GM20431 (cell line): ENCODE data around the gene CD101.
"Not testable (repeated sequence)": the region's sequence is repeated elsewhere in the genome, so short reads cannot be mapped to it uniquely, and the experiment has no call there.

Experiments
- in situ Hi-C: fragments of 300-500 bp; cut with MseI, MboI; formaldehyde crosslinking; loops from one replicate; pipeline ENCODE4 v1.15.0; 2020; ENCODE audit warnings: low sequenced_read_pairs; ENCODE audit not compliant: unreplicated experiment

Gene CD101, protein sequence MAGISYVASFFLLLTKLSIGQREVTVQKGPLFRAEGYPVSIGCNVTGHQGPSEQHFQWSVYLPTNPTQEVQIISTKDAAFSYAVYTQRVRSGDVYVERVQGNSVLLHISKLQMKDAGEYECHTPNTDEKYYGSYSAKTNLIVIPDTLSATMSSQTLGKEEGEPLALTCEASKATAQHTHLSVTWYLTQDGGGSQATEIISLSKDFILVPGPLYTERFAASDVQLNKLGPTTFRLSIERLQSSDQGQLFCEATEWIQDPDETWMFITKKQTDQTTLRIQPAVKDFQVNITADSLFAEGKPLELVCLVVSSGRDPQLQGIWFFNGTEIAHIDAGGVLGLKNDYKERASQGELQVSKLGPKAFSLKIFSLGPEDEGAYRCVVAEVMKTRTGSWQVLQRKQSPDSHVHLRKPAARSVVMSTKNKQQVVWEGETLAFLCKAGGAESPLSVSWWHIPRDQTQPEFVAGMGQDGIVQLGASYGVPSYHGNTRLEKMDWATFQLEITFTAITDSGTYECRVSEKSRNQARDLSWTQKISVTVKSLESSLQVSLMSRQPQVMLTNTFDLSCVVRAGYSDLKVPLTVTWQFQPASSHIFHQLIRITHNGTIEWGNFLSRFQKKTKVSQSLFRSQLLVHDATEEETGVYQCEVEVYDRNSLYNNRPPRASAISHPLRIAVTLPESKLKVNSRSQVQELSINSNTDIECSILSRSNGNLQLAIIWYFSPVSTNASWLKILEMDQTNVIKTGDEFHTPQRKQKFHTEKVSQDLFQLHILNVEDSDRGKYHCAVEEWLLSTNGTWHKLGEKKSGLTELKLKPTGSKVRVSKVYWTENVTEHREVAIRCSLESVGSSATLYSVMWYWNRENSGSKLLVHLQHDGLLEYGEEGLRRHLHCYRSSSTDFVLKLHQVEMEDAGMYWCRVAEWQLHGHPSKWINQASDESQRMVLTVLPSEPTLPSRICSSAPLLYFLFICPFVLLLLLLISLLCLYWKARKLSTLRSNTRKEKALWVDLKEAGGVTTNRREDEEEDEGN

DNA sequence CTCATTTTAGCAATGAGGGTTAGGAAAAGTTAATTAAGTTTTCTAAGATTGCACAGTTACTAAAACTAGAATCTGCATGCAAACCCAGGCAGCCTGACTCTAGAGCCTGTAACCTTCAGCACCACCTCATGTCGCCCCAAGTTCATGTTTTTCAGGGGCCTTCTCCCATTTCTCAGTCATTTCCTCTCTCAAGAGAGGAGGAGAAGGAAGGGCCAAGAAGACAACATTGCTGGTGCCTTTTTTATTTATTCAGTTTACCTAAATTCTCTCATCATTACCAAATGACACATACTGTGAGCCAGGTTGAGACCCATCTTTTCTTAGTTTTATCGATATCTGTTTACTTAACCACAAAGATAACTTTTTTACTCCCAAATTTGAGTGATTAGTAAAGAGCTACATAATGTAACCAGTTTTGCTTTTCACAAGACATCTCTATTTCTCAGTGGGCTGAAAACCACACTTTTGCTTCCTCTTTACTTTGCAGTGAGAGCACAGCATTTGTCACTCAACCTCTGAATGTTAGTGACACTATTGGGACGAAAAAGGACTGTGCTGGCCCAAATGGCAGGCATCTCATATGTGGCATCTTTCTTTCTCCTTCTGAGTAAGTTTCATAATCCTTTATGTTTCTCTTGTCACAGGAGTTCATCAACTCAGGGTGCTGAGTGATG, at the start of gene CD101:
CD101 (plus strand) TSS at position 507 of the 674 bp plus-strand sequence; CDS start at position 565, 58 bp downstream.
- in situ Hi-C loops: no loop called here

DNA sequence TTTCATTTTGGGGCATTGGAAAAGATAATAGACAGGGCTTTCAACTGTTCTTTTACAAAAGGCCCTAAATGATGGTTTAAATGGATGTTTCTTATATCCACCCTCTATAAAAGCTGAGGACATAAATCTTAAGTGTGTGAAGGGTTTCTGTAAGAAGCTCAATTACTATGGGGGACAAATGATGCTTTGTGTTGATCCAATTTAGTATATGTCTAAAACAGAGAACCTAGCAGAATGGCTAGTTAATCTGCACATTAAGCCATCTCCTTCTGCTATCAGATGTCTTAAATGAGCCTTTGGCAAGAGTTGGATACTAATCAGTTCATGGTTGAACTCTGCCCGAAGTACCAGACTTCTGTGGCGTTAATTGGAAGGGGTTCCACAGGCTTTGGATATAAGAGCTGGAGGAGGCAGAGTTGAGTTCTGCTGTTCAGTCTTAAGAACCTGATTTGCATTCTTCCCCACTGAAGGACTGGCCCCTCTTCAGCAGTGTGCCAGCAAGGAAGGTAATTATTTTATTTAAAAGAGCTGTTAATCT, 48.8 kb upstream of the CD101 start:
- in situ Hi-C loops: no loop called here

DNA sequence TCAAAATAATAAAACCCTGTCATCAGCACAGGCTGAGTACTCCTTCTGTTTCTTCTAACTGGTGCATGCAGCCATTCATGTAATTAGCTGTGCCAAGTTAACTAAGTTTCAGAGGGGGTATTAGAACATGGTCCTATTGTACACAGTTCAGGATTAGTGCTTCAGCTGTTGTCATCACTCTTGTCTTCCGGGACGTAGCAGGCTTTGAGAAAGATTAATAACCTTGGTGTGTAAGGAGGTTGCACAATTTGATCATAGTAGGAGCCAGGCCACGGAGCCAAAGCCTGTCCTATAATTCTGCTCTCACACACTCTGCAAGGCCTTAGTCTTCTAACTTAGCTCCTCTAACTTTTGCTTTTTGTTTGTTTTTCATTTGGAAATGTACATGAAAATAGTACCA, 47.1 kb upstream of the CD101 start:
- in situ Hi-C loops: no loop called here

DNA sequence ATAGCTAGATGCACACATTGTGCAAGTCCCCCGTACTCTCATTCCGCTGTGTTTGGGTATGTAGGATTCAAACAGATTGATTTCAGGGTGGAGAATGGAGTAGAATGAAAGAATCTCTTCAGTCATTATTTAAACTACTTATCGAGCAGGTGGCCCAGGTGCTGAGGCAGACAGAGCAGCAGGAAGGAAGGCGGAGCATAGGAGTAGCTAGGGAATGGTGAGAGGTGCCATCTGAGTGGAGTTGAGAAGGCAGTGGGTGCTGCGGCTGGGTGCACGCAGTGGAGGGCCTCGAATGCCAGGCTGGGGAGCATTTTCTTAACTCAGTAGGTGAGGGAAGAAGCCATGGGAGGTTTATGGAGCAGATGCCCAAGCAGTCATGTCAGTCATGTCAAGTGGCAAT, 45.2 kb upstream of the CD101 start:
- in situ Hi-C loops: no loop called here

DNA sequence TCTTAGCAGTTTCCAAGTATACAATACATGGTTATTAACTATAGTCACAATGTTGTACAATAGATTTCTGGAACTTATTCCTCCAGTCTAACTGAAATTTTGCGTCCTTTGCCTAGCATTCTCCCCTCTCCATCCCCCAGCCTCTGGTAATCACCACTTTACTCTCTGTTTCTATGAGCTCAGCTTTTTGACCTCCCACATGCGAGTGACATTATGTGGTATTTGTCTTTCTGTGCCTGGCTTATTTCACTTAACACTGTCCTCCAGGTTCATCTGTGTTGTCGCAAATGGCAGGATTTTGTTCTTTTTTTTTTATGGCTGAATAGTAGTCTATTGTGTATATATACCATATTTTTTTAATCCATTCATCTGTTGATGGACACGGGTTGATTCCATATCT, 43.9 kb upstream of the CD101 start:
- in situ Hi-C loops: no loop called here

DNA sequence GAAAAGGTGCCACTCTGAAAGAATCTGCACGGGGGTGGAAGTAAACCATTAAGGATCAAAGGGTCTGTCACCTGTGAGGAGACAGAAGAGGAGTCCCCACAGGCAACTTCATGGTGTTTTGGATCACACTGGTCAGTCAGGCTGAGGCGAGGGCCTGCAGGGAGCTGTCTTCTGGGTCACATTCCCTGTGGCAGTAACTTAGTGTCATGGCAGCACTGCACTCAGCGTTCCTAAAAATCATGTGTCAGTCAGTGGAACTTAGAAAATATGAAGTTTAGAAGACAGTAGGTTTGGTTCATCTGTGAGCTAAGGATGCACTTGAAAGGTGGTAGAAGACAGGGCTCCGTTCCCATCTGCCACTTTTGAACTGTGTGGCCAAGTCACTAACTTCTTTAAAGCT, 43.5 kb upstream of the CD101 start:
- in situ Hi-C loops: no loop called here

DNA sequence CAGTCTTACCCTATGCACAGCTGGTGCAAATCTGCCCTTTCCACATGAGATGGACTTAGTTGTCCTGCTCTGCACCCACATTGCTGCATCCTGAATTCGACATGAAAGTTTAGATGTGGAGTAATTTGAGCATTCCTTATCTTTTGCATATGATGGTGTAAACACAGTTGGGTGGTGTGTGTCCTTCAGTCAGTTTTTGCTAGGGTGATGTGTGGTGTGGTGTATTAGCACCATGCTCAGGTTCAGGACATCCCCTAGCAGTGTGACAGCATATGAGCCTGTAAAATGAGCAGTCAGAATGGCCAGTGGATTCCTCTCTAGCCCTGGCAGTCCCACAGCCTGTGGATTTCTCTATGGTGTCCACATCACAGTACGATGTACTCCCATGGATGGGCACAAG, 42.6 kb upstream of the CD101 start:
- in situ Hi-C loops: no loop called here

DNA sequence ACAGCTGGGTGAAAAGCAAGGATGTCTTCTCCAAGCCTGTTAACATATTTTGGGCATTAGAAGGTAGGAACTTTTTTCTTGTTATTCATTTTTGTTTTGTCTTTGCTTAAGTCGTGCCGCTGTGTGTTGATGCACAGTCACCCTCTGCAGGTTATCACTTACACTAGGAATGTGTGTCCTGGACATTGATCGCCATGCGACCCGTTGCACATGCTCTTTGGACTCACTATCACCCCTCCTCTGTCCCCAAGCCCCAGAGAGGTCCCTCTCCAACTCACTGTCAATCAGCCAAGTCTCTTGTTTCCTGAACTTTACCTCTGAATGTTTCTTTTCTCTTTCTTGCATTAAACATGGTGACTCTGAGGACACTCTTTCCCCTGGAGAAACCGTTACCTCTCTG, 40.0 kb upstream of the CD101 start:
- in situ Hi-C loops: no loop called here

DNA sequence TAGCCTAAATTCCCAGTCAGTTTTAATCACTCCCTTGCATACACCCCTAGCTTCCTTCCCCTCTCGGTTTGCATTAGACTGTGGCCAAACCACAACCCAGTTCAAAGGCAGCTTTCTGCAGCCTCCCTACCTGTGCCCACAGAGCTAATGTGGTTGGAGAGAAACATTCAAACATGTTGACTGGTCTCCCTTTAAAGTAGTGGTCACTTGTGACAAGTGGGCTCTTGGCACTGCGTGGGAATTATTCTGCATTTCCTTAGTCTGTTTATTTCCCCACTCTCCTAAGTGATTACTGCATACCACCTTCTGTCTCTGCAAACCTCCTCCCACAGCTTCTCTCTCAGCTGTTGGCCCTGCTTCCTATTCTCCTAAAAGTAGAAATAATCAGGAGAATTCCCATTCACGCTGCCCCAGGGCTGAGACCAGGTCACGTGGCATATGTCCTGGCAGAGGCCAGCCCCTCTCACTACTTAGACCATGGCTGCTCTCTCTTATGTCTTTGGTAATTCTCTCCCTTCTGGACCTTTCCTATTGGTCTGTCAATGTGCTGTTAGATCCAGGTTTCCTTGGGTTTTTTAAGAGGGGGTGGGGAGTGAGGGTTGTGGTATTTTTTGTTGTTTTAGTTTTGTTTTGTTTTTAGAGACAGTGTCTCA, 38.4 kb upstream of the CD101 start:
- in situ Hi-C loops: no loop called here

DNA sequence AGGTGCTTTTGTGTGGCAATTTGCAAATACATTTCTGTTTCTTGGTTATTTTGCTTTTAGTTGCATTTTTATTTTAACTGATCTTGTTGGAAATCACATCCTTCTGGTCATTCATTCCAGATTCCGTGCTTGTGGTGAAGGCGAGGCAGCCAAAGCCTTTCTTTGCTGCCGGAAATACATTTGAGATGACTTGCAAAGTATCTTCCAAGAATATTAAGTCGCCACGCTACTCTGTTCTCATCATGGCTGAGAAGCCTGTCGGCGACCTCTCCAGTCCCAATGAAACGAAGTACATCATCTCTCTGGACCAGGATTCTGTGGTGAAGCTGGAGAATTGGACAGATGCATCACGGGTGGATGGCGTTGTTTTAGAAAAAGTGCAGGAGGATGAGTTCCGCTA, 34.8 kb upstream of the CD101 start:
- in situ Hi-C loops: no loop called here

DNA sequence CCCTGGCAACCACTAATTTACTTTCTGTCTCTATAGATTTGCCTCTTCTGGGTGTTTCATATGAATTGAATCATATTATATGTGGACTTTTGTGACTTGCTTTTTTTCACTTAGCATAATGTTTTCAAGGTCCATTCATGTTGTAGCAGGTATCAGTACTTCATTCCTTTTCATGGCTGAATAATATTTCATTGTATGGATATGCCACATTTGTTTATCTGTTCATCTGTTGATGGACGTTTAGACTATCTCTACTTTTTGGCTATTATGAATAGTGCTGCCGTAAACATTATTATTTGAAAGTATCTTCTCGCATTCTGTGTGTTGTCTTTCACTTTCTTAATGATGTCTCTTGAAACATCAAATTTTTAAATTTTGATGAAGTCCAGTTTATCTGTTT, 32.8 kb upstream of the CD101 start:
- in situ Hi-C loops: no loop called here

DNA sequence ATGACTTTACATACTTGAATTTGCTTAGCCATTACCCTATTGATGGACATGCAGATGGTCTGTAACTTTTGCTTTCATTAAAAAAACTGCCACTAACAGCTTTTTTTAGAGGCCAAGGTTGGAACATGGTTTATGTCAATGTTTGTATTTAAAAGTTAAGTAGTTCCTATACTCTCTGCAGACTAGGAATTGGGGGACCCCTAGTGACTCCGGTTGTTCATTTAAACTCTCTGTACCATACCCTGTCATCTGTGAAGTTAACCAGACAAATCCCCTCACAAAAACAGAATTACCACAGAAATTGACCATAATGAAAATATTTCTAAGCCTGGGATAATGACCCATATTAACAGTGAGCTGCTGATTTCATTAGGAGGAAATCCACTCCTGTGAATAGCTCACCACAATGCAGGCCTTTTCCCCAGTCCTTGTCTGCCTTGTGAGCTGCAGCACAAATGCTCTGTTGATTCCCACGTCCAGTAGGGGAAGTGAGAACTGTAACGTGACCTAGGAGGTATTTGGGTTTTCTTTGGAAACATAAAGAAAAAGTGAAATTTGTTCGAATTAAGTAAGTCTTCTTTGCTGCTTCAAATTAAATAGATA, 30.2 kb upstream of the CD101 start:
- in situ Hi-C loops: no loop called here

DNA sequence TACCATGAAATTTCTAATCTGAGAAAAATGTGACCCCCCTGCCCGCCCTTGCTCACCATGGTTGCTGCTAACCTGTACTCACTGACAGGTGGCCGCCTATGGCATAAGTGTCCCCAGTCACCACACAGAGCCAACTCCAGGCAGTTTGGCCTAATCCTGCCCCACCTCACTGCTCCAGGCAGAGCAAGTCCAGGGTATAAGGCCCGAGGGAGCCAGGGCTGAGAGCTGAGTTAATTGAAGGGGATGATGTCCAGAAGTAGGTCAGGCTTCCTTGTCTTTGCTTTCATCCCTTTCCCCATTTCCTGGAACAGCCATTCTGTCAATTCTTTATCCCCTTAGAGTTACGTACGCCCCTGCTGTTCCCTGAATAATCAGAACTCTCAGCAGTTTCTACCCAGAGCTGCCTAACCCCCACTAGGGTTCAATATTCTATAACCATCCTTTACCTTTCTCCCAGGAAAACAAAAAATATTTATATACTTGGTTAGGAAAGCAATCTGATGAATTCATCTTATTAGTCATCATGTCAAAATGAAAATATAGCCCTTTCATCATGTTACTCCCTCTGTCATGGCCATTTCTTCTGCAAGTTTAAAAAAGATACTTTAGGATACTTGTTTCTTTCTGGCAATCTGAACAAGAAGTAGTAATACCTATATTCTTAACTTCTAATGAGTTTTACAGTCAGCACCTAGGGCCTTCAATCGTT, 29.4 kb upstream of the CD101 start:
- in situ Hi-C loops: no loop called here

DNA sequence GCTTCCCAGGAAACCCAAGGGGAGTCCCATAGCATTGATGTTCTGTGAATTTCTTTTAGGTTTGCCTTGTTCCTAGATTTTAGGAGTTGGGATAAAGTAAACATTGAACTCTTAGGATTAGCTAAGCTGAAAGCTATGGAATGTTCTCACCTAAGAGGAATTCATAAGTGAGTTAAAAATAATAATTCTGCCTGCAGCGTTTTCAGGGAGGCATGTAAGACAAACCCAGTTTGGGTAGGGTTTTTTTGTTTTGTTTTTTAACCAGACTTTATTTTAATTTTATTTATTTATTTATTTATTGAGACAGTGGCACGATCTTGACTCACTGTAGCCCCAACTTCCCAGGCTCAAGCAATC, 28.9 kb upstream of the CD101 start:
- in situ Hi-C loops: no loop called here

DNA sequence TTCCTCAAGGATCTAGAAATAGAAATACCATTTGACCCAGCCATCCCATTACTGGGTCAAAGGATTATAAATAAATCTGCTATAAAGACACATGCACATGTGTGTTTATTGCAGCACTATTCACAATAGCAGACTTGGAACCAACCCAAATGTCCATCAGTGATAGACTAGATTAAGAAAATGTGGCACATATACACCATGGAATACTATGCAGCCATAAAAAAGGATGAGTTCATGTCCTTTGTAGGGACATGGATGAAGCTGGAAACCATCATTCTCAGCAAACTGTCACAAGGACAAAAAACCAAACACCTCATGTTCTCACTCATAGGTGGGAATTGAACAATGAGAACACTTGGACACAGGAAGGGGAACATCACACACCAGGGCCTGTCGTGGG, 21.3 kb upstream of the CD101 start:
- in situ Hi-C loops: not testable (repeated sequence)

DNA sequence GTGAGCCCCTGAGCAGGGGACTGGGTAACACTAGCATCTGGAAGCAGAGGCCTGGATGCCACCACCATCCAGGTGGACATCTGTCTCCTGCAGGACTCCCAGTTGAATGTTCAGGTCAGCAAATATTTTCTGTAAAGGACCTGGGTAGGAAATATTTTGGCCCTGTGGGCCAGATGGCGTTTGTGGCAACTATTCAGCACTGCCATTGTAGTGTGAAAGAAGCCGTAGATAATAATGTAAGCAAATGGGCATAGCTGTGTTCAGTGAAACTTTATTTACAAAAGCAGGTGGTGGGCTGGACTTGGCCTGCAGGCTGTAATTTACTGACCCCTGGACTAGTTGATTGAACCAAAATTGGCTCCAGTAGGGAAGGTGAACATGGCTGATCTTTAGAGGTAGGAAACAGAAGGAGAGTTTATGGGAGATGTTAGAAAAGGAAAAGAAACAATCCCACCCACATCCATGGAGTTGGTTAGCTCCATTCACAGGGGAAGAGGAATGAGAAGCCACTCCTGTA, 20.0 kb upstream of the CD101 start:
- in situ Hi-C loops: no loop called here

DNA sequence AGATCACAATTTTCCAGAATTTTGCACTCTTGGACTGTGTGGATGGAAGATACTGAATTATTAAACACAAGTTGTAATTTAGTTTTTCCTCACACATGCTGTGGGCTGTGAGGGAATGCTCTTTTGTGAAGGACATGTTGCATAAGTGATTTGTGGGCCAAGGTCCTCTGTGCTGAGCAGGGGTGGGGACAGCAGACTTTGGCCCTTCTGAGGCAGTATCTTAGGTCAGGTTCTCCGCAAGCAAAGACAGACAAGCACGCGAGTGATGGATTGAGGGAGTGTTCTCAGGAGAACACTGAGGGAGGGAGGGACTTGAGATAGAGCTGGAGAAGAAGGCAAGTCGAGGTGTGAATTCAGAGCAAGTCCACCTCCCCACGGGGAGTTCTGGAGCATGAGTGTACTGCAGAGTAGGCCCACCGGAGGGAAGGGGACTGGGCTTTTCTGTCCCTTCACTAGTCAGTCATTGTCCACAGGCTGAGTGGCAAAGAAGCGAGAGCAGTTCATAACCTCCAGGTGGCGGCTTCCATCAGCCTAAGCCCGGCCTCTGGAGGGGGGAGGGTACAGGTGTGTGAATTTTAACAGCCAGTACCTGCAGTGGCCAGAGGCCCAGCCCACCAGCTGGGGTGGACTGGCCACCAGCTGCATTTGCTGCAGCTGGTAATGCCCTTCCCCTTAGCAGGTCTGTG, 19.1 kb upstream of the CD101 start:
- in situ Hi-C loops: no loop called here

DNA sequence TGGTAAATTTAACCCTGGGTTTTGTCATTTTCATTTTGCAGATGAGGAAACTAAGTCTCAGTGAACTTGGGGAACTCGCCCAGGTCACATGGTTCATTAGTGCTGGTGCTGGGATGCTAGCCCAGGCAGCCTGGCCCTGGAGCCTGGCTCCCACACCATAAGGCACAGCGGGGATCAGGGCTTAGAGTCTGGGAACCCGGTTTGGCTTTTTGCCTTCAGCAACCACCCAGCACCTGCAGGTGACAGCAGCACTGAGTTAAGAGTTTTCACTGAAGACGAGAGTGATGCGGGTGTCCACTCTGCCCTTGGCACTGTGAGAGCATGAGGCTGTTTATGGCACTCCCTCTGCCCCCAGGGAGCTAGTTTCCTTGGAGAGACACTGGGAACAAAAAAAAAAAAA, 18.4 kb upstream of the CD101 start:
- in situ Hi-C loops: no loop called here
